Spinal cord (tissue), 10 donors: ENCODE measurements around the gene CENPA. TPM values are rescaled to one million over a fixed set of nuclear protein-coding genes. Genes with fewer than 3 reads are reported as not detected.
"Not testable (repeated sequence)": the region's sequence is repeated elsewhere in the genome, so short reads cannot be mapped to it uniquely, and the experiment has no call there.

Source experiments
- DNase-seq, 6 donors: peaks; one replicate each; pipeline versions ENCODE4 v3.0.0 to v3.0.0-alpha.2; 2013 to 2015; ENCODE audit warnings: low spot score in 6 of 6, low read depth in 4 of 6
- H3K27ac ChIP-seq: one replicate; pipeline ENCODE4 v1.5.1; 2013; ENCODE audit warnings: low read depth, low read length, control low read depth
- H3K27me3 ChIP-seq: one replicate; pipeline ENCODE4 v1.6.1; 2013; ENCODE audit warnings: low read length; ENCODE audit not compliant: control insufficient read depth, insufficient read depth
- H3K36me3 ChIP-seq: one replicate; pipeline ENCODE4 v1.6.1; 2013; ENCODE audit warnings: low read length; ENCODE audit not compliant: control insufficient read depth, insufficient read depth
- H3K4me1 ChIP-seq: one replicate; pipeline ENCODE4 v1.6.1; 2013; ENCODE audit warnings: low read length; ENCODE audit not compliant: control insufficient read depth, insufficient read depth
- H3K4me3 ChIP-seq: one replicate; pipeline ENCODE4 v1.5.1; 2013; ENCODE audit warnings: low read depth, low read length, control low read depth
- H3K9me3 ChIP-seq: one replicate; pipeline ENCODE4 v1.6.1; 2013; ENCODE audit warnings: low read length; ENCODE audit not compliant: control insufficient read depth, insufficient read depth
- WGBS: methylation state at CpG from one replicate; pipeline ENCODE4 v1.1.5; 2013; ENCODE audit warnings: missing lambda C conversion rate; ENCODE audit not compliant: insufficient coverage; 5-methylcytosine and 5-hydroxymethylcytosine counted together
- polyA plus RNA-seq, 2 donors: library from polyadenylated mRNA; unstranded; fragments of 120-200 nt; gene quantifications; one replicate each; pipeline ENCODE4 v1.2.1, GENCODE V29; 2013; ENCODE audit not compliant: insufficient read length in 2 of 2
- total RNA-seq, 2 donors: library from RNA; depleted of rRNA in 1 of 2; stranded (reverse); fragments of 120-200 nt in 1 of 2; fragments of >200 nt in 1 of 2; gene quantifications; one replicate each; pipeline versions ENCODE4 v1.2.3 to v1.2.4, GENCODE V29; 2013 to 2014
- donor health status: healthy.

The CENPA gene
- total and polyA plus RNA-seq, 4 donors = 2.8 to 7.4 (median 5.3) TPM

- Histone ChIP-seq H3K9me3 (no peaks in the 10 kb centered on the region), H3K27ac (no peak overlapping the region), H3K4me3 (no peak overlapping the region), H3K36me3 (peaks cover 30% of the 10 kb centered on the region), H3K4me1 (peaks cover 13% of the 10 kb centered on the region), H3K27me3 (no peaks in the 10 kb centered on the region)
- 98% methylated on average over 4 of the region's 12 CpGs for WGBS
- DNase-seq = no peak
These were observed 2.8 kb upstream of the CENPA start for GRCh38 chr2:26782876-26783704.

DNA sequence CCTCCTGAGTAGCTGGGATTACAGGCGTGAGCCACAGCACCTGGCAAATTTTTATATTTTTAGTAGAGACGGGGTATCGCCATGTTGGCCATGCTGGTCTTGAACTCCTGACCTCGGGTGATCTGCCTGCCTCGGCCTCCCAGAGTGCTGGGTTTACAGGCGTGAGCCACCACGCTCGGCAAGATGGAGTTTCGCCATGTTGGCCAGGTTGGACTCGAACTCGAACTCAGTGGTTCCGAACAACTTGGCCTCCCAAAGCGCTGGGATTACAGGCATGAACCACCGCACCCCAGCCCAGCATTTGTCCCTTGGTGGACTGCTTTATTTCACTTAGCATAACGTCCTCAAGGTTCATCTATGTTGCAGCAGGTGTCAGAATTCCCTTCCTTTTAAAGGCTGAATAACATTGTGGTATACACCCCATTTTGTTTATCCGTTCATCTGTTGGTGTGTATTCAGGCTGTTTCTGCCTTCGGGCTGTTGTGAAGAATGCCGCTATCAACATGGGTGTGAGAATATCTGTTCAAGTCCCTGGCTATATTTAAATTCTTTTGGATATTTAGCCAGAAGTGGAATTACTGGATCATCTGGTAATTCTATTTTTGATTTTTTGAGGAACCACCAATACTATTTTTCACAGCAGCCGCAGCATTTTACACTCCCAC lies 1.2 kb upstream of the CENPA start:
- WGBS = 96% methylated on average over 14 of the region's 19 CpGs
- Histone ChIP-seq H3K27me3 (no peaks in the 10 kb centered on the region), H3K9me3 (no peaks in the 10 kb centered on the region), H3K36me3 (peaks cover 16% of the 10 kb centered on the region), H3K4me3 (no peak overlapping the region), H3K4me1 (peaks cover 13% of the 10 kb centered on the region), H3K27ac (peak overlapping the region; percentile 83)
- peak in 1 of 6 donors; percentile 14 for DNase-seq

- whole genome bisulfite sequencing = 4% methylated on average over 53 of the region's 55 CpGs
- DNase-seq = no peak
- Histone ChIP-seq H3K4me1 (peaks cover 13% of the 10 kb centered on the region), H3K27ac (no peak overlapping the region), H3K9me3 (no peaks in the 10 kb centered on the region), H3K27me3 (no peaks in the 10 kb centered on the region), H3K4me3 (peak overlapping the region; percentile 61), H3K36me3 (peaks cover 6% of the 10 kb centered on the region)
These were observed 562 bp downstream of the CENPA start for GRCh38 chr2:26786207-26787028.

DNA sequence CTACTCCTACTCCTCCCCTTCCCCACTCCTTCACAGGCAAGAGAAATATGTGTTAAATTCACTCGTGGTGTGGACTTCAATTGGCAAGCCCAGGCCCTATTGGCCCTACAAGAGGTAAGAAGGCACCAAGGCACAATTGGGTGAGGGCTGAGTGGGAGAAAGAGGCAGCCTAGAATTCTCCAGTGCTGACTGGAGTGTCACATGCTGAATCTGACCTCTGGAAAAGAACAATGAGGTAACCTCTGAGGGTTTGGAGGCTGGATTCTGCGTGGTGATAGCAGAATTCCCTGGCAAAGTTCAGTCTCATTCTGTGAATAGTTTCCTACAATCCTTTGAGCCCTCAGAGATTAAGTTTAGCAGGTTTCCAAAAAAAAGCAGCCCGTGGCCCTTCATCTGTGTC lies 6.9 kb downstream of the CENPA start:
- no peak overlapping the region for H3K27ac ChIP-seq
- 74% methylated on average over 3 of the region's 3 CpGs for WGBS

GRCh38 chr2:26793518-26793917 lies 7.7 kb downstream of the CENPA start:
- Histone ChIP-seq H3K4me1 (no peaks in the 10 kb centered on the region), H3K27me3 (no peaks in the 10 kb centered on the region), H3K4me3 (no peak overlapping the region), H3K36me3 (peaks cover 5% of the 10 kb centered on the region), H3K9me3 (no peaks in the 10 kb centered on the region), H3K27ac (no peak overlapping the region)
- DNase-seq = no peak
- 93% methylated on average over 2 of the region's 3 CpGs for WGBS

More for the DNA sequence above, 6.9 kb downstream of the CENPA start:
- H3K4me1 ChIP-seq = no peaks in the 10 kb centered on the region
- DNase-seq = no peak
- peaks cover 2% of the 10 kb centered on the region for H3K36me3 ChIP-seq
- H3K27me3 ChIP-seq = no peaks in the 10 kb centered on the region
- no peaks in the 10 kb centered on the region for H3K9me3 ChIP-seq
- no peak overlapping the region for H3K4me3 ChIP-seq

DNA sequence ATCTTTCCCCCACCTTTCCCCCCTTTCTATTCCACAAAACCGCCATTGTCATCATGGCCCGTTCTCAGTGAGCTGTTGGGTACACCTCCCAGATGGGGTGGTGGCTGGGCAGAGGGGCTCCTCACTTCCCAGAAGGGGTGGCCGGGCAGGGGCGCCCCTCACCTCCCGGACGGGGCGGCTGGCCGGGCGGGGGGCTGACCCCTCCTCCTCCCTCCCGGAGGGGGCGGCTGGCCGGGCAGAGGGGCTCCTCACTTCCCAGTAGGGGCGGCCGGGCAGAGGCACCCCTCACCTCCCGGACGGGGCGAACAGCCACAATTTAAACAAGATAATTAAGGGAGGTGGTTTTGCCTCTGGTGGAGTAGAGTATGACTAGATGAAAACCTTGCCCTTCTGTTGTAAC lies 9.3 kb downstream of the CENPA start:
- not testable (repeated sequence) for DNase-seq, H3K27me3 ChIP-seq, H3K4me1 ChIP-seq, H3K9me3 ChIP-seq, H3K27ac ChIP-seq, H3K36me3 ChIP-seq, H3K4me3 ChIP-seq
- no CpG with 5 or more reads among the region's 17 CpGs for whole genome bisulfite sequencing

DNA sequence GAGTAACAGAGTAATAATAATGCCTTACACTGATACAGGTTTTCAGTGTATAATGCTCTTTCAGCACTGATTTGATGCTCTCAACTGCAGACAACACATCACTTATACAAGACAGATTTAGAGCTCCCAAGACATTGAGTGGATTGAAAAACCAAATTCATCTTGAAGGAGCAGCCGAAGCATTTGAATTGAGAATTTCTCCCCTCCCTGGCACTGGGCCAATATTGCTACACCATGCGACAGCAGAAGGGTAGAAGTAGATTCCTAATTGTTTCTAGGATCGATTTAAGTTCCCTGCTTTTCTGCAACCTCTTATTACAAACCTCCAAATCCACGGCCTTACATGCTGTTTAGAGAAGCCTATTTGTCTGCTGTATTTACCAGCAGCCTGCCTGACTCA lies 15.5 kb downstream of the CENPA start:
- no peak overlapping the region for H3K27ac ChIP-seq
- no peaks in the 10 kb centered on the region for H3K9me3 ChIP-seq
- H3K4me3 ChIP-seq = no peak overlapping the region
- DNase-seq = peak in 3 of 6 donors; percentile 20 to 89 (median 49)
- H3K36me3 ChIP-seq = peaks cover 3% of the 10 kb centered on the region
- H3K4me1 ChIP-seq = peaks cover 5% of the 10 kb centered on the region
- no peaks in the 10 kb centered on the region for H3K27me3 ChIP-seq
- WGBS = 15% methylated on average over 2 of the region's 4 CpGs

- Histone ChIP-seq H3K4me1 (peaks cover 5% of the 10 kb centered on the region), H3K27ac (no peak overlapping the region), H3K27me3 (no peaks in the 10 kb centered on the region), H3K9me3 (no peaks in the 10 kb centered on the region), H3K36me3 (peaks cover 3% of the 10 kb centered on the region), H3K4me3 (no peak overlapping the region)
- WGBS = 85% methylated on average over 6 of the region's 7 CpGs
- no peak for DNase-seq
These were observed 15.9 kb downstream of the CENPA start for GRCh38 chr2:26801796-26802195.

DNA sequence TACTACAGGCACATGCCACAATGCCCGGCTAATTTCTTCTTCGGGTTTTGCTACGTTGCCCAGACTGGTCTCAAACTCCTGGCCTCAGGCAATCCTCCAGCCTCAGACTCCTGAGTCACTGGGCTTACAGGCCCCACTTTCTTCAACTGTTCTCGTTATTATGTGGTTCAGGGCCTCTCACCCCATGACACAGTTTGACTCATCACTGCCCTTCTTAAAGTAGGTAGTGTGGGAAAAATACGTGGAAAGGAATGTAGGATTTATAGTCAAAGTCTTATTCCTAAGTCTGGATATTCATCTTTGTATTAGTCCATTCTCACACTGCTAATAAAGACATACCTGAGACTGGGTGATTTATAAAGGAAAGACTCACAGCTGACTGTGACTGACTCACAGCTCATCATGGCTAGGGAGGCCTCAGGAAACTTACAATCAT lies 19.4 kb downstream of the CENPA start:
- H3K27ac ChIP-seq = no peak overlapping the region
- H3K36me3 ChIP-seq = no peaks in the 10 kb centered on the region
- H3K9me3 ChIP-seq = no peaks in the 10 kb centered on the region
- peaks cover 11% of the 10 kb centered on the region for H3K4me1 ChIP-seq
- DNase-seq = no peak
- no peak overlapping the region for H3K4me3 ChIP-seq
- 72% methylated on average over 3 of the region's 5 CpGs for WGBS
- H3K27me3 ChIP-seq = no peaks in the 10 kb centered on the region
